Measurements from ENCODE around the gene PGAM2.

Gene PGAM2

GRCh38 chr7:44064791-44065430, 456 bp downstream of the PGAM2 start:
- no peak overlapping the region for H3K9ac ChIP-seq (ENCODE audit: low read length)
- H3K4me1 ChIP-seq (ENCODE audit: control insufficient read depth, insufficient read depth, low read length): peaks cover 9% of the 10 kb centered on the region
- peak overlapping the region; percentile 5 for H3K4me3 ChIP-seq (ENCODE audit: low read length)
- peaks cover 11% of the 10 kb centered on the region for H3K36me3 ChIP-seq (ENCODE audit: control insufficient read depth, insufficient read depth, low read length)
- no peak overlapping the region for H3K27ac ChIP-seq (ENCODE audit: low read depth, low read length)
- no peaks in the 10 kb centered on the region for H3K27me3 ChIP-seq (ENCODE audit: control insufficient read depth, insufficient read depth, low read length)

GRCh38 chr7:44063894-44064651, 1.3 kb downstream of the PGAM2 start:
- Histone ChIP-seq H3K4me3 (ENCODE audit: low read length) (no peak overlapping the region), H3K9ac (ENCODE audit: low read length) (no peak overlapping the region), H3K4me1 (ENCODE audit: control insufficient read depth, insufficient read depth, low read length) (peaks cover 9% of the 10 kb centered on the region), H3K36me3 (ENCODE audit: control insufficient read depth, insufficient read depth, low read length) (peaks cover 16% of the 10 kb centered on the region), H3K27me3 (ENCODE audit: control insufficient read depth, insufficient read depth, low read length) (no peaks in the 10 kb centered on the region), H3K27ac (ENCODE audit: low read depth, low read length) (no peak overlapping the region)

GRCh38 chr7:44063547-44063893, 1.8 kb downstream of the PGAM2 start:
- H3K27ac ChIP-seq (ENCODE audit: low read depth, low read length): no peak overlapping the region
- peaks cover 21% of the 10 kb centered on the region for H3K36me3 ChIP-seq (ENCODE audit: control insufficient read depth, insufficient read depth, low read length)
- H3K9ac ChIP-seq (ENCODE audit: low read length): no peak overlapping the region
- no peak overlapping the region for H3K4me3 ChIP-seq (ENCODE audit: low read length)
- H3K27me3 ChIP-seq (ENCODE audit: control insufficient read depth, insufficient read depth, low read length): no peaks in the 10 kb centered on the region
- peaks cover 9% of the 10 kb centered on the region for H3K4me1 ChIP-seq (ENCODE audit: control insufficient read depth, insufficient read depth, low read length)

- Histone ChIP-seq H3K27me3 (ENCODE audit: control insufficient read depth, insufficient read depth, low read length) (no peaks in the 10 kb centered on the region), H3K4me3 (ENCODE audit: low read length) (no peak overlapping the region), H3K9ac (ENCODE audit: low read length) (no peak overlapping the region), H3K36me3 (ENCODE audit: control insufficient read depth, insufficient read depth, low read length) (peaks cover 27% of the 10 kb centered on the region), H3K4me1 (ENCODE audit: control insufficient read depth, insufficient read depth, low read length) (peaks cover 9% of the 10 kb centered on the region), H3K27ac (ENCODE audit: low read depth, low read length) (no peak overlapping the region)
Measured at GRCh38 chr7:44062903-44063295, 2.5 kb downstream of the PGAM2 start.

GRCh38 chr7:44062180-44062902, 3.0 kb downstream of the PGAM2 start:
- H3K4me1 ChIP-seq (ENCODE audit: control insufficient read depth, insufficient read depth, low read length): peaks cover 9% of the 10 kb centered on the region
- peaks cover 31% of the 10 kb centered on the region for H3K36me3 ChIP-seq (ENCODE audit: control insufficient read depth, insufficient read depth, low read length)
- no peak overlapping the region for H3K9ac ChIP-seq (ENCODE audit: low read length)
- H3K27me3 ChIP-seq (ENCODE audit: control insufficient read depth, insufficient read depth, low read length): no peaks in the 10 kb centered on the region
- no peak overlapping the region for H3K27ac ChIP-seq (ENCODE audit: low read depth, low read length)
- no peak overlapping the region for H3K4me3 ChIP-seq (ENCODE audit: low read length)

- Histone ChIP-seq H3K27me3 (ENCODE audit: control insufficient read depth, insufficient read depth, low read length) (no peaks in the 10 kb centered on the region), H3K27ac (ENCODE audit: low read depth, low read length) (no peak overlapping the region), H3K4me3 (ENCODE audit: low read length) (no peak overlapping the region), H3K4me1 (ENCODE audit: control insufficient read depth, insufficient read depth, low read length) (peaks cover 9% of the 10 kb centered on the region), H3K9ac (ENCODE audit: low read length) (no peak overlapping the region), H3K36me3 (ENCODE audit: control insufficient read depth, insufficient read depth, low read length) (peaks cover 37% of the 10 kb centered on the region)
Measured at GRCh38 chr7:44061645-44062179, 3.7 kb downstream of the PGAM2 start.

GRCh38 chr7:44060948-44061644, 4.3 kb downstream of the PGAM2 start:
- H3K4me1 ChIP-seq (ENCODE audit: control insufficient read depth, insufficient read depth, low read length): peaks cover 9% of the 10 kb centered on the region
- H3K9ac ChIP-seq (ENCODE audit: low read length): no peak overlapping the region
- no peak overlapping the region for H3K27ac ChIP-seq (ENCODE audit: low read depth, low read length)
- no peaks in the 10 kb centered on the region for H3K27me3 ChIP-seq (ENCODE audit: control insufficient read depth, insufficient read depth, low read length)
- no peak overlapping the region for H3K4me3 ChIP-seq (ENCODE audit: low read length)
- H3K36me3 ChIP-seq (ENCODE audit: control insufficient read depth, insufficient read depth, low read length): peaks cover 40% of the 10 kb centered on the region

GRCh38 chr7:44060091-44060947, 5.0 kb downstream of the PGAM2 start:
- Histone ChIP-seq H3K27me3 (ENCODE audit: control insufficient read depth, insufficient read depth, low read length) (no peaks in the 10 kb centered on the region), H3K36me3 (ENCODE audit: control insufficient read depth, insufficient read depth, low read length) (peaks cover 40% of the 10 kb centered on the region), H3K9ac (ENCODE audit: low read length) (no peak overlapping the region), H3K27ac (ENCODE audit: low read depth, low read length) (no peak overlapping the region), H3K4me3 (ENCODE audit: low read length) (no peak overlapping the region), H3K4me1 (ENCODE audit: control insufficient read depth, insufficient read depth, low read length) (peaks cover 2% of the 10 kb centered on the region)

- Histone ChIP-seq H3K9ac (ENCODE audit: low read length) (no peak overlapping the region), H3K36me3 (ENCODE audit: control insufficient read depth, insufficient read depth, low read length) (peaks cover 43% of the 10 kb centered on the region), H3K4me1 (ENCODE audit: control insufficient read depth, insufficient read depth, low read length) (no peaks in the 10 kb centered on the region), H3K27me3 (ENCODE audit: control insufficient read depth, insufficient read depth, low read length) (no peaks in the 10 kb centered on the region), H3K4me3 (ENCODE audit: low read length) (no peak overlapping the region), H3K27ac (ENCODE audit: low read depth, low read length) (no peak overlapping the region)
Measured at GRCh38 chr7:44059219-44060090, 5.9 kb downstream of the PGAM2 start.

- Histone ChIP-seq H3K27me3 (ENCODE audit: control insufficient read depth, insufficient read depth, low read length) (no peaks in the 10 kb centered on the region), H3K9ac (ENCODE audit: low read length) (no peak overlapping the region), H3K36me3 (ENCODE audit: control insufficient read depth, insufficient read depth, low read length) (peaks cover 43% of the 10 kb centered on the region), H3K4me1 (ENCODE audit: control insufficient read depth, insufficient read depth, low read length) (no peaks in the 10 kb centered on the region), H3K4me3 (ENCODE audit: low read length) (no peak overlapping the region), H3K27ac (ENCODE audit: low read depth, low read length) (no peak overlapping the region)
Measured at GRCh38 chr7:44058759-44059218, 6.6 kb downstream of the PGAM2 start.

Data from rectal smooth muscle tissue (tissue), 1 donor.